ENCODE measurements around the gene AAK1. TPM values are rescaled to one million over a fixed set of nuclear protein-coding genes. Genes with fewer than 3 reads are reported as not detected.
"Not testable (repeated sequence)": the region's sequence is repeated elsewhere in the genome, so short reads cannot be mapped to it uniquely, and the experiment has no call there.

AAK1 gene
- polyA plus RNA-seq, 4 donors, result 8.7 to 36.5 (median 16.7) TPM

- Histone ChIP-seq H3K4me1 (ENCODE audit: control insufficient read depth in 3 of 3, insufficient read depth in 2 of 3, low read depth in 1 of 3, low read length in 2 of 3) (peaks cover 0 to 3% (median 0%) of the 10 kb centered on the region in 3 donors), H3K36me3 (ENCODE audit: control insufficient read depth in 3 of 3, insufficient read depth in 2 of 3, low read depth in 1 of 3, low read length in 3 of 3) (no peaks in the 10 kb centered on the region), H3K27me3 (ENCODE audit: control insufficient read depth in 3 of 3, insufficient read depth in 3 of 3, low read length in 3 of 3) (no peaks in the 10 kb centered on the region), H3K27ac (ENCODE audit: low read depth in 1 of 3, low read length in 2 of 3) (no peak overlapping the region), H3K4me3 (ENCODE audit: low read depth in 1 of 3, low read length in 3 of 3) (no peak overlapping the region), H3K9me3 (ENCODE audit: control insufficient read depth in 2 of 2, insufficient read depth in 1 of 2, low read depth in 1 of 2, low read length in 1 of 2) (no peaks in the 10 kb centered on the region)
- DNase-seq, result no peak
- FAIRE-seq, result no peak
- WGBS, 3 donors, result 82 to 84% (median 83%) methylated on average over 6 of the region's 6 CpGs
These were observed 192.7 kb downstream of the AAK1 start for GRCh38 chr2:69450735-69451416.

- FAIRE-seq (no peak), DNase-seq (no peak)
- Histone ChIP-seq H3K27me3 (ENCODE audit: control insufficient read depth in 3 of 3, insufficient read depth in 3 of 3, low read length in 3 of 3) (no peaks in the 10 kb centered on the region), H3K4me1 (ENCODE audit: control insufficient read depth in 3 of 3, insufficient read depth in 2 of 3, low read depth in 1 of 3, low read length in 2 of 3) (no peaks in the 10 kb centered on the region), H3K4me3 (ENCODE audit: low read depth in 1 of 3, low read length in 3 of 3) (no peak overlapping the region), H3K9me3 (ENCODE audit: control insufficient read depth in 2 of 2, insufficient read depth in 1 of 2, low read depth in 1 of 2, low read length in 1 of 2) (no peaks in the 10 kb centered on the region), H3K36me3 (ENCODE audit: control insufficient read depth in 3 of 3, insufficient read depth in 2 of 3, low read depth in 1 of 3, low read length in 3 of 3) (no peaks in the 10 kb centered on the region), H3K27ac (ENCODE audit: low read depth in 1 of 3, low read length in 2 of 3) (no peak overlapping the region)
- WGBS, 3 donors, result 90 to 93% (median 91%) methylated on average over 5 of the region's 5 CpGs
These were observed 193.6 kb downstream of the AAK1 start for GRCh38 chr2:69449906-69450305.

DNA sequence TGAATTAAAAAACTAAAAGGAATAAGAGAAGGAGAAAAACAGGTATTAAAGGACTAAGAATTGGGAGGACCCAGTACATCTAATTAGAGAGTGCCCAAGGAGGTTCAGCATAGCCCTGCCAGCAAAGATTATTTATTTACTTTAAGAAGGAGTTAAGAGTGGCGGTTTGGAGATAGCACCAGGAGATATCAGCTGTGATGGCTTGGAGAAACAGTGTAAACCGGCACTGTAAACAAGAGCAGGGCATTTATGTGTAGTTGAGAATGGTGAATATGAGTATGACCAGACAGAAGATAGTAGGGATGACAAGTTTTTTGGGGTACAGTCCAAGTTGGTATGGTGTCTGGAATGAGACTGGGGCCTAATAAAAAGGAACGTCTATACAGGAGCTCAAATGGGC is 199.9 kb downstream of the AAK1 start:
- not testable (repeated sequence) for FAIRE-seq; H3K27ac ChIP-seq (ENCODE audit: low read depth in 1 of 3, low read length in 2 of 3); H3K9me3 ChIP-seq (ENCODE audit: control insufficient read depth in 2 of 2, insufficient read depth in 1 of 2, low read depth in 1 of 2, low read length in 1 of 2)

DNA sequence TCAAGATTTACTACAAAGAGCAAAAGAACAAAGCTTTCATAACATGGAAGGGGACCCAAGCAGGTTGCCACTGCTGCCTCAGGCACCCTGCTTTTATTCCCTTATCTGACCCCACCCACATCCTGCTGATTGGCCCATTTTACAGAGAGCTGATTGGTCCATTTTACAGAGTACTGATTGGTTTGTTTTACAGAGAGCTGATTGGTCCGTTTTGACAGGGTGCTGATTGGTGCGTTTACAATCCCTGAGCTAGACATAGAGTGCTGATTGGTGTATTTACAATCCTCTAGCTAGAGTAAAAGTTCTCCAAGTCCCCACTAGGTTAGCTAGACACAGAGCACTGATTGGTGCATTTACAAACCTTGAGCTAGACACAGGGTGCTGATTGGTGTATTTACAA is 204.0 kb downstream of the AAK1 start:
- H3K4me1 ChIP-seq (ENCODE audit: control insufficient read depth in 3 of 3, insufficient read depth in 2 of 3, low read depth in 1 of 3, low read length in 2 of 3), result peaks cover 0 to 13% (median 9%) of the 10 kb centered on the region in 3 donors
- not testable (repeated sequence) for H3K4me3 ChIP-seq (ENCODE audit: low read depth in 1 of 3, low read length in 3 of 3); H3K27me3 ChIP-seq (ENCODE audit: control insufficient read depth in 3 of 3, insufficient read depth in 3 of 3, low read length in 3 of 3); FAIRE-seq; H3K9me3 ChIP-seq (ENCODE audit: control insufficient read depth in 2 of 2, insufficient read depth in 1 of 2, low read depth in 1 of 2, low read length in 1 of 2); DNase-seq; H3K27ac ChIP-seq (ENCODE audit: low read depth in 1 of 3, low read length in 2 of 3); H3K36me3 ChIP-seq (ENCODE audit: control insufficient read depth in 3 of 3, insufficient read depth in 2 of 3, low read depth in 1 of 3, low read length in 3 of 3)
- WGBS, 3 donors, result 98 to 100% (median 100%) methylated on average over 2 of the region's 2 CpGs

More for the DNA sequence above, 199.9 kb downstream of the AAK1 start:
- not testable (repeated sequence) for H3K36me3 ChIP-seq (ENCODE audit: control insufficient read depth in 3 of 3, insufficient read depth in 2 of 3, low read depth in 1 of 3, low read length in 3 of 3); DNase-seq; H3K27me3 ChIP-seq (ENCODE audit: control insufficient read depth in 3 of 3, insufficient read depth in 3 of 3, low read length in 3 of 3); H3K4me3 ChIP-seq (ENCODE audit: low read depth in 1 of 3, low read length in 3 of 3); H3K4me1 ChIP-seq (ENCODE audit: control insufficient read depth in 3 of 3, insufficient read depth in 2 of 3, low read depth in 1 of 3, low read length in 2 of 3)
- WGBS, 3 donors, result 61 to 78% (median 66%) methylated on average over 3 of the region's 3 CpGs

- Histone ChIP-seq H3K36me3 (ENCODE audit: control insufficient read depth in 3 of 3, insufficient read depth in 2 of 3, low read depth in 1 of 3, low read length in 3 of 3) (peaks cover 0 to 4% (median 0%) of the 10 kb centered on the region in 3 donors), H3K27me3 (ENCODE audit: control insufficient read depth in 3 of 3, insufficient read depth in 3 of 3, low read length in 3 of 3) (no peaks in the 10 kb centered on the region), H3K27ac (ENCODE audit: low read depth in 1 of 3, low read length in 2 of 3) (peak overlapping the region in 1 of 3 donors; percentile 99), H3K4me1 (ENCODE audit: control insufficient read depth in 3 of 3, insufficient read depth in 2 of 3, low read depth in 1 of 3, low read length in 2 of 3) (peaks cover 0 to 13% (median 9%) of the 10 kb centered on the region in 3 donors), H3K9me3 (ENCODE audit: control insufficient read depth in 2 of 2, insufficient read depth in 1 of 2, low read depth in 1 of 2, low read length in 1 of 2) (no peaks in the 10 kb centered on the region), H3K4me3 (ENCODE audit: low read depth in 1 of 3, low read length in 3 of 3) (no peak overlapping the region)
- WGBS, 3 donors, result 94 to 98% (median 97%) methylated on average over 6 of the region's 6 CpGs
- FAIRE-seq (no peak), DNase-seq (no peak)
These were observed 205.0 kb downstream of the AAK1 start for GRCh38 chr2:69438580-69438979.

DNA sequence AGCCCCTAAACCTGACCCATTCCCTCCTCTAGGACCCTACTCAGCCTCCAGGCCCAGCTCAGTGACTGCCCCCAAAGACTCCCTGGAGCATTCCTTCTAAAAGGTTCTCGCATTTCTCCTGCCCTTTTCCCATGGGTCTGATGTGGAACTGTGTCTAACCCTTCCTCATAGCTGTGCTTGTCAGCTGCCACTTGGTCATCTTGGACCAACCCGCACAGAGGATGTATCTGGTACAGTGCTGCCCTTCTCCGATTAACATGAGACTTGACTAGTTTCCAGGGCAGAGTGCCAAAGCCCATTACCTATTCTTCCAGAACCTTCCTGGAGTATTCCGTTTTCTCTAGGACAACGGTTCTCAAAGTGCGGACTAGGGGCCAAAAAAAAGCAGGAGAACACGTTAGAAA is 205.8 kb downstream of the AAK1 start:
- peak overlapping the region; percentile 93 to 99 (median 98) for H3K27ac ChIP-seq (ENCODE audit: low read depth in 1 of 3, low read length in 2 of 3)
- H3K4me3 ChIP-seq (ENCODE audit: low read depth in 1 of 3, low read length in 3 of 3), result peak overlapping the region; percentile 80 to 89 (median 83)
- no peak for FAIRE-seq
- WGBS, 3 donors, result 32 to 53% (median 35%) methylated on average over 7 of the region's 7 CpGs
- no peak for DNase-seq
- peaks cover 0 to 13% (median 9%) of the 10 kb centered on the region in 3 donors for H3K4me1 ChIP-seq (ENCODE audit: control insufficient read depth in 3 of 3, insufficient read depth in 2 of 3, low read depth in 1 of 3, low read length in 2 of 3)
- H3K36me3 ChIP-seq (ENCODE audit: control insufficient read depth in 3 of 3, insufficient read depth in 2 of 3, low read depth in 1 of 3, low read length in 3 of 3), result peaks cover 0 to 5% (median 0%) of the 10 kb centered on the region in 3 donors
- no peaks in the 10 kb centered on the region for H3K9me3 ChIP-seq (ENCODE audit: control insufficient read depth in 2 of 2, insufficient read depth in 1 of 2, low read depth in 1 of 2, low read length in 1 of 2)
- no peaks in the 10 kb centered on the region for H3K27me3 ChIP-seq (ENCODE audit: control insufficient read depth in 3 of 3, insufficient read depth in 3 of 3, low read length in 3 of 3)

- Histone ChIP-seq H3K4me1 (ENCODE audit: control insufficient read depth in 3 of 3, insufficient read depth in 2 of 3, low read depth in 1 of 3, low read length in 2 of 3) (peaks cover 0 to 13% (median 9%) of the 10 kb centered on the region in 3 donors), H3K9me3 (ENCODE audit: control insufficient read depth in 2 of 2, insufficient read depth in 1 of 2, low read depth in 1 of 2, low read length in 1 of 2) (no peaks in the 10 kb centered on the region), H3K4me3 (ENCODE audit: low read depth in 1 of 3, low read length in 3 of 3) (peak within 1 kb of the TSS; percentile 80 to 89 (median 83)), H3K36me3 (ENCODE audit: control insufficient read depth in 3 of 3, insufficient read depth in 2 of 3, low read depth in 1 of 3, low read length in 3 of 3) (peaks cover 0 to 5% (median 0%) of the 10 kb centered on the region in 3 donors), H3K27ac (ENCODE audit: low read depth in 1 of 3, low read length in 2 of 3) (peak within 1 kb of the TSS; percentile 93 to 99 (median 98)), H3K27me3 (ENCODE audit: control insufficient read depth in 3 of 3, insufficient read depth in 3 of 3, low read length in 3 of 3) (no peaks in the 10 kb centered on the region)
- FAIRE-seq, result no peak
- WGBS, 3 donors, result 0 to 1% (median 1%) methylated on average over 57 to 60 of the region's 60 CpGs
- peak; percentile 82 to 97 for DNase-seq
These were observed 206.4 kb downstream of the AAK1 start, which contains the start of gene NFU1 for GRCh38 chr2:69436938-69437750. Gene NFU1, minus strand, starts transcription at chr2:69437435. Its CDS starts 13 bp downstream, at chr2:69437422.

- Histone ChIP-seq H3K27me3 (ENCODE audit: control insufficient read depth in 3 of 3, insufficient read depth in 3 of 3, low read length in 3 of 3) (no peaks in the 10 kb centered on the region), H3K4me1 (ENCODE audit: control insufficient read depth in 3 of 3, insufficient read depth in 2 of 3, low read depth in 1 of 3, low read length in 2 of 3) (peaks cover 0 to 13% (median 9%) of the 10 kb centered on the region in 3 donors), H3K27ac (ENCODE audit: low read depth in 1 of 3, low read length in 2 of 3) (peak overlapping the region; percentile 93 to 99 (median 98)), H3K36me3 (ENCODE audit: control insufficient read depth in 3 of 3, insufficient read depth in 2 of 3, low read depth in 1 of 3, low read length in 3 of 3) (peaks cover 0 to 5% (median 0%) of the 10 kb centered on the region in 3 donors), H3K4me3 (ENCODE audit: low read depth in 1 of 3, low read length in 3 of 3) (peak overlapping the region; percentile 80 to 89 (median 83)), H3K9me3 (ENCODE audit: control insufficient read depth in 2 of 2, insufficient read depth in 1 of 2, low read depth in 1 of 2, low read length in 1 of 2) (no peaks in the 10 kb centered on the region)
- 5 to 8% (median 6%) methylated on average over 5 of the region's 5 CpGs for WGBS, 3 donors
- FAIRE-seq, result no peak
- no peak for DNase-seq
These were observed 207.0 kb downstream of the AAK1 start for GRCh38 chr2:69436596-69436937.

Data from small intestine (tissue), 7 donors.